CD4-positive, alpha-beta T cell treated with Interleukin-4 for 1 hour (primary cell): ENCODE results near the gene DNASE1.

Source experiments
- DNase-seq, 2 donors: peaks; one replicate each; pipeline ENCODE4 v3.0.0-alpha.2; 2020 to 2022

DNASE1 gene

DNA sequence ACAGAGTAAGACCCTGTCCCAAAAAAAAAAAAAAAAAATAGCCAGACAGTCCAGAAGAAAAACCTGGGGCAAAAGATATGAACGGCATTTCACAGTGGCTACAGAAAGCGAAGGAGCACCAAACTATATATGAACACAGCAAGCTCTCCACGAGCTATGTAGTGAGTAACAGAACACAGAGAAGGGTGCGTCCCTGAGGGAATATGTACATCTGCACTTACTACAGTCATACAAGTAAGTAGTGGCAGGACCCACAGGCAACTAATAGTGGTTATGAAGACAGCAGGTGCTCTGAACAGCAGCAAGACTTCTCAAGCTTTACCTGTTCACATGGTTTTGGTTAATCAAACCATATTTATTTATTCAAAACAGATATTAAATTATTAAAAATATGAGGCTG, 47.0 kb downstream of the DNASE1 start:
- DNase-seq = no peak

- DNase-seq = no peak
These were observed 47.6 kb downstream of the DNASE1 start for GRCh38 chr16:3702082-3702481.

DNA sequence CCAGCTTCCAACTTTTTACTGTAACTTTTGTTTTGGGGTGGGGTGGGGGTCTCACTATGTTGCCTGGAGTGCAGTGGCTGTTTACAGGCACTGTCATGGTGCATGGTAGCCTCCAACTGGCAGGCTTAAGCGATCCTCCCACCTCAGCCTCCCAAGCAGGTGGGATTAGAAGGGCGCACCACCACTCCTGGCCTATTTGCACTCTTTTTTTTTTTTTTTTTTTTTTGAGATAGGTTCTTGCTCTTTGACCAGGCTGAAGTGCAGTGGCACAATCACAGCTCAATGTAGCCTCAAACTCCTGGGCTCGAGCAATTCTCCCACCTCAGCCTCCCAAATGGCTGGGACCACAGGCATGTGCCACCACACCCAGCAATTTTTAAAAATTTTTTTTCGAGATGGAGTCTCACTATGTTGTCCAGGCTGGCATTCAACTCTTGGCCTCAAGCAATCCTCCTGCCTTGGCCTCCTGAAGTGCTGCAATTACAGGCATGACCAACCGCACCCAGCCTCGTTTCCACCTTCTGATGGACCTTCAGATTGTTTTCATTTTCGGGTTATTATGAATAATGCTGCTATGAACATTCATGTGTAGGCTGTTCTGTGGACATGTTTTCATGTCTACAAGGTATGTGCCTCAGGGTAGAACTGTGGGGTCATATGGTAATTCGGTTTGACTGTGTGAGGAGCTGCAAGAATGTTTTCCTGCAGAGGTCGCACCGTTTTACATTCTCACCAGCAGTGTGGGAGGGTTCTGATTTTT, 51.9 kb downstream of the DNASE1 start:
- DNase-seq = no peak
